ENCODE results near the gene HCFC1R1. TPM values are rescaled to one million over a fixed set of nuclear protein-coding genes. Genes with fewer than 3 reads are reported as not detected.

Gene HCFC1R1
- total RNA-seq, 4 donors from 2014 or later, result 27.5 to 41.5 (median 31.9) TPM

DNA sequence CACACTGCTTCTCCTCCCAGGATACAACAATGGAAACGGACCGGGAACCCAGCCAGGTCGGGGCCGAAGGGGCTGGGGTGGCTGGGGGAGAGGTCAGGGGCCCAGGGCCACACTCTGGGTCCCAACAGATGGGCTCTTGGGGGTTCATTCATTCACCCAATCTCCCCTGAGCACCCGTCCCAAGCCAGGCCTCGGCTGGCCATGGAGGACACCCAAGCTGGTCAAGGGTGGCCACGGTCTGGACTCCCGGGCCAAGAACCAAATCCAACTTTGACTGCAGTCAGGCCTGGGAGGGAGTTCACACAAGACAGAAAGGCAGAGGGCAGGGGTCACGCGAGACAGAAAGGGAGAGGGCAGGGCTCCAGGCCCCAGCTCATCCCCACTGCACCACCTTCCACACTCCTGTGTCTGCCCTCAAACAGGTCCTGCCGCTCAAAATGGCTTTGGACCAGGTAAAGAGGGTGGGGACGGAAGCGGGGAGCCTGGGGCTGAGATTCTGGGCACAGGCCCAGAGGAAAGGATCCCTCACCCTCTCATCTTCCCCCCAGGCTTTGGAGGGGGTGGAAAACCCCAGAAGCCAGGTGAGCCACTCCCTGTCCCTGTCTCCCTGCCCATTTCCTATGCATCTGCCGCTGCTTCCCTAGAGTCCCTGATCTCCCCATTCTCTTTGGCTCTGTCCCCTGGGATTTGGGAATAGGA is 31.2 kb downstream of the HCFC1R1 start:
- H3K4me3 ChIP-seq (ENCODE audit: low read depth, poor library complexity, severe bottlenecking), result no peak overlapping the region
- WGBS, 2 donors, result 51 to 55% methylated on average over 8 to 14 of the region's 14 CpGs
- intact Hi-C loops (cut with DNase I; ENCODE audit: low total_unique reads), result no loop called here
- DNase-seq (ENCODE audit: low spot score in 2 of 2), result peak in 1 of 2 donors; percentile 52
- TF ChIP-seq POLR2A (IDR thresholded peaks at IDR 0.05), result no peak
- TF ChIP-seq, protein P1, sequence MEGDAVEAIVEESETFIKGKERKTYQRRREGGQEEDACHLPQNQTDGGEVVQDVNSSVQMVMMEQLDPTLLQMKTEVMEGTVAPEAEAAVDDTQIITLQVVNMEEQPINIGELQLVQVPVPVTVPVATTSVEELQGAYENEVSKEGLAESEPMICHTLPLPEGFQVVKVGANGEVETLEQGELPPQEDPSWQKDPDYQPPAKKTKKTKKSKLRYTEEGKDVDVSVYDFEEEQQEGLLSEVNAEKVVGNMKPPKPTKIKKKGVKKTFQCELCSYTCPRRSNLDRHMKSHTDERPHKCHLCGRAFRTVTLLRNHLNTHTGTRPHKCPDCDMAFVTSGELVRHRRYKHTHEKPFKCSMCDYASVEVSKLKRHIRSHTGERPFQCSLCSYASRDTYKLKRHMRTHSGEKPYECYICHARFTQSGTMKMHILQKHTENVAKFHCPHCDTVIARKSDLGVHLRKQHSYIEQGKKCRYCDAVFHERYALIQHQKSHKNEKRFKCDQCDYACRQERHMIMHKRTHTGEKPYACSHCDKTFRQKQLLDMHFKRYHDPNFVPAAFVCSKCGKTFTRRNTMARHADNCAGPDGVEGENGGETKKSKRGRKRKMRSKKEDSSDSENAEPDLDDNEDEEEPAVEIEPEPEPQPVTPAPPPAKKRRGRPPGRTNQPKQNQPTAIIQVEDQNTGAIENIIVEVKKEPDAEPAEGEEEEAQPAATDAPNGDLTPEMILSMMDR (IDR thresholded peaks at IDR 0.05), result no peak

DNA sequence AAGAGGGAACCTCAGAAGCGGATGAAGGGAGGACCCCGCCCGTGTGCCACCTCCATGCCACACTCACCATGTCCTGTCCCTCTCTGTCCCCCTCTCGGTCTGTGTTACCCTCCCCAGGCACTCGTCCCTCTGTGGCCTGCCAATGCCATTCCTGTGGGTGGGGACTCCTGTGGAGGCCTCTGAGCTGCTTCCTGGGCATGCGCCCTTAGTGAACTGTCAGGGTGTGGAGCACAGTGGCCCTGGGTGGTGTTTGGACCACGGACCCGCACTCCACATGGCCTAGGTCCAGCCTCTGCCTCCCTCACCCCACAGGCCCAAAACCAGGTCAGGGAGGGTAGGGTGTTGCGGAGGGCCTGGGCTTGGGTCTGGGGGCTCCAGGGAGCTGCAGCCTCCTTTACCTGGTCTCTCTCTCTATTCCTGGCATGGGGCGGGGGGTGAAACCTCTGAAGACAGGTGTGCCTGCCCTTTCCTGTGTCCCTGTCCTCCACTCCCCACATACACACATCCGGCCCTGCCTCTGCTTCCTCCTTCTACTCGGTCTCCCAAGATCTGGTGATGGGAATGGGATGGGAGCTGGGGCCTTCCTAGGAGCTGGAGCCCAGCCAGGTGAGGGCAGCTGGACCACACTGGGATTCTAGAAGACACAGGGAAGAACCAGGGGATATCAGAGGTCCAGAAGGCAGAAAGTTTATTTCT is 32.0 kb downstream of the HCFC1R1 start:
- no peak for DNase-seq (ENCODE audit: low spot score in 2 of 2)
- TF ChIP-seq, protein P1 (IDR thresholded peaks at IDR 0.05), result no peak
- no peak for TF ChIP-seq POLR2A (IDR thresholded peaks at IDR 0.05)
- 71 to 77% methylated on average over 10 to 11 of the region's 12 CpGs for WGBS, 2 donors
- intact Hi-C loops (cut with DNase I; ENCODE audit: low total_unique reads), result no loop called here
- no peak overlapping the region for H3K4me3 ChIP-seq (ENCODE audit: low read depth, poor library complexity, severe bottlenecking)

DNA sequence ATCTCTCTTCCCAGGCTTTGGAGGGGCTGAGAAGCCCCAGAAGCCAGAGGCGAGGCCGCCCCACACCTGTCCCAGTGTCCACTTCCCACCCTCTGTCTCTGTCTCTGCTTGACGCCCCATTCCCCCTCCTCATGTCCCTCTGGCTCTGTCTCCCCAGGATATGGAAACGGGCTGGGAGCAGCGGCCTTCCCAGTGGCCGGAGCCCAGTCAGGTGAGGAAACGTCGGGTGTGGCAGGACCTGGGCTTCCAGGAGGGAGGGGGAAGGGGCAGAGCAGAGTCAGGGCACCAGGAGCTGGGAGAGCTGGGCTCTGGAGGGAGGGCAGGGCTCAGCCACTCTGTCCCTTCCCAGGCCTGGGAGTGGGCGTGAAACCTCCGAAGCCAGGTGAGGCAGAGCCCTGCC is 32.9 kb downstream of the HCFC1R1 start:
- no peak overlapping the region for H3K4me3 ChIP-seq (ENCODE audit: low read depth, poor library complexity, severe bottlenecking)
- TF ChIP-seq, protein P1 (IDR thresholded peaks at IDR 0.05), result no peak
- TF ChIP-seq POLR2A (IDR thresholded peaks at IDR 0.05), result no peak
- intact Hi-C loops (cut with DNase I; ENCODE audit: low total_unique reads), result no loop called here
- WGBS, 2 donors, result 38 to 51% methylated on average over 9 to 10 of the region's 10 CpGs
- DNase-seq (ENCODE audit: low spot score in 2 of 2), result no peak

DNA sequence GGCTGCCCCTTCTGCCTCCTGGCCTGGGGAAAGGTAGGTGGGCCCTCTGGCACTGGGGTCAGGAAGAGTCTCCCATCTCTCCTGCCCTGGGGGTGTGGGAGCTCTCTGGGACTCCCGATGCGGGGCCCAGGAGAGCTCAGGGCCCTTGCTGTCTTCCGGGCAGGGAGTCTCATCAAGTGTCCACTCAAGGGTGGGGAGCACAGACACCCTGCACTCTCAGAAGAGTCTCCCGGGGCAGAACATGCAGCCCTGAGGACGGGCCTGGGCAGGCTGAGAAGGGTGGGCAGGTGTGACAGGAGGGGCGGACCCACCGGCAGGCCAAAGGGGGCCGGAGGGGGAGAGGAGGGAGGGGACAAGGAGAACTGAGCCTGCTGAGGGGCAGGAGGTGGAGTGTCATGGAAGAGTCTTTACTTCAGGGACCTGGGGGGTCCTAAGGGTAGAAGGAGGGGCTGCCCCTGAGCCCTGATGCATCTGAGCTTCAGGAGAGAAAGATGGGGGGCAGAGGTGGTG is 35.1 kb downstream of the HCFC1R1 start:
- intact Hi-C loops (cut with DNase I; ENCODE audit: low total_unique reads), result no loop called here
- H3K4me3 ChIP-seq (ENCODE audit: low read depth, poor library complexity, severe bottlenecking), result no peak overlapping the region
- no peak for TF ChIP-seq POLR2A (IDR thresholded peaks at IDR 0.05)
- TF ChIP-seq, protein P1 (IDR thresholded peaks at IDR 0.05), result no peak
- 46 to 65% methylated on average over 6 to 8 of the region's 8 CpGs for WGBS, 2 donors
- DNase-seq (ENCODE audit: low spot score in 2 of 2), result no peak

DNA sequence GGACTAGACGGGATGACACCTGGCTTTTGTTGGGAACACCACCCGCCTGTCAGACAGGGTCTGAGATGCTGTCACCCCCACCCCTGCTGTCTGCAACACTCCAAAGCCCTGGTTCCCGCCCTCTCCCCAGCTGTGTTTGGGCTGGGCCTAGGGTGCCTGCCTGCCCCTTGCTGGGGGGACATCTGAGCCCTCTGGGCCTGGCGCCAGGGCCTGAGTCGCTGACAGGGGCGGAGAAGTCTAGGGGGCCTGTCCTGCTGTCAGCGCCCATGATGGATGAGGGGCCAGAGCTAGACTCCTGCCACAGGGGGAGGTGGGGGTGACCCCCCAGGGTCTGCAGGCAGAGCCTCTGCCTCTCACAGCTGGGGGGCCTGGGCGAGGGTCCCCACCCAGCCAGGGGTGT is 35.9 kb downstream of the HCFC1R1 start:
- 35 to 67% methylated on average over 2 to 4 of the region's 8 CpGs for WGBS, 2 donors
- intact Hi-C loops (cut with DNase I; ENCODE audit: low total_unique reads), result no loop called here
- no peak overlapping the region for H3K4me3 ChIP-seq (ENCODE audit: low read depth, poor library complexity, severe bottlenecking)
- no peak for DNase-seq (ENCODE audit: low spot score in 2 of 2)
- TF ChIP-seq, protein P1 (IDR thresholded peaks at IDR 0.05), result no peak
- no peak for TF ChIP-seq POLR2A (IDR thresholded peaks at IDR 0.05)
